Prostate gland (tissue), 2 donors: ENCODE measurements around the gene LHPP.

Source experiments
- POLR2A ChIP-seq: fragments of 450-650 bp; IDR thresholded peaks from one replicate; pipeline ENCODE4 v1.6.1; 2016; ENCODE audit warnings: antibody characterized with exemption, mild to moderate bottlenecking
- TF ChIP-seq, protein P1 (sequence below), 4 experiments: fragments of 200-600 bp in 2 of 4; fragments of 450-650 bp in 2 of 4; sonication (generic) in 2 of 4; IDR thresholded peaks; 1 replicate in 3 of 4; 2 replicates in 1 of 4; pipeline ENCODE4 v1.5.1; 2016 to 2019; ENCODE audit warnings: antibody characterized with exemption in 4 of 4, mild to moderate bottlenecking in 2 of 4, moderate library complexity in 2 of 4

DNA sequence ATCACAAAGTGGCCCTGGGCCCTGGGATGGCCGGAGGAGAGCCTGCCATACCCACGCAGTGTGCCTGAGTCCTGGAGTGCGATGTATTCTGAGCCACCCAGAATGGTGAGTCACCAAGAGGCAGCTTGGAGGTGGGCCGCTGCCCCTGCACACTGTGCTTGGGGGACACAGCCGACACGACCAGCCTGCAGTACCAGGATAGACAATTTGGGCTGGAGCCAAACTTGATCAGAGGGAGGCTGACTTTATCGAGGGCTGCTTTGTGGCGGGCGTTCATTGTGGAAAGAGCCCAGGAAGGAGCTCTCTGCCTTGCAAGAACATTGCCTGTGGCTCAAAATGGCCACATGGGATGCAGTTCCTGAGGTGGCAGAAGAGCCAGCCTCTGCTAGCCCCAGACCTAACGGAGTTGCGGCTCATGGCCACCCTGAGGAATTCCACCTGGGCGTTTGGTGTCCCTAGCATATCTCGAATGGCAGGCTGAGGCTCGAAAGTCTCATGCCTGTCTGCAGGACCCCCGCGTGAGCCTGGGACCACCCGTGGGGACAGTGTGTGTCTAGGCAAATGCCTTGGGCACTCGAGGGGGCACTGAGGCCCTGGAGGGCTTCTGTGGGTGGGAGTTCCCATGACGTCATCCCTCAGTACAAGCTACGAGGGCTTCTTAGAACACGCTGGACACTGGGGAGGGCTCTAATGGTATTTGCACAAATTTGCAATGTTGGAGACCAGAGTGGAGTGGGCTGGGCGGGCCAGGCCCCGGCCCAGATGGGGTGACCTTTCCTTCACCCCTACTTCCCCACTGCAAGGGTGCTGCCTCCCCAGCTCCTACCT is 79.7 kb downstream of the LHPP start:
- TF ChIP-seq, protein P1, sequence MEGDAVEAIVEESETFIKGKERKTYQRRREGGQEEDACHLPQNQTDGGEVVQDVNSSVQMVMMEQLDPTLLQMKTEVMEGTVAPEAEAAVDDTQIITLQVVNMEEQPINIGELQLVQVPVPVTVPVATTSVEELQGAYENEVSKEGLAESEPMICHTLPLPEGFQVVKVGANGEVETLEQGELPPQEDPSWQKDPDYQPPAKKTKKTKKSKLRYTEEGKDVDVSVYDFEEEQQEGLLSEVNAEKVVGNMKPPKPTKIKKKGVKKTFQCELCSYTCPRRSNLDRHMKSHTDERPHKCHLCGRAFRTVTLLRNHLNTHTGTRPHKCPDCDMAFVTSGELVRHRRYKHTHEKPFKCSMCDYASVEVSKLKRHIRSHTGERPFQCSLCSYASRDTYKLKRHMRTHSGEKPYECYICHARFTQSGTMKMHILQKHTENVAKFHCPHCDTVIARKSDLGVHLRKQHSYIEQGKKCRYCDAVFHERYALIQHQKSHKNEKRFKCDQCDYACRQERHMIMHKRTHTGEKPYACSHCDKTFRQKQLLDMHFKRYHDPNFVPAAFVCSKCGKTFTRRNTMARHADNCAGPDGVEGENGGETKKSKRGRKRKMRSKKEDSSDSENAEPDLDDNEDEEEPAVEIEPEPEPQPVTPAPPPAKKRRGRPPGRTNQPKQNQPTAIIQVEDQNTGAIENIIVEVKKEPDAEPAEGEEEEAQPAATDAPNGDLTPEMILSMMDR (IDR thresholded peaks at IDR 0.05), result no peak
- TF ChIP-seq POLR2A, result no peak
